Caco-2 (cell line): ENCODE measurements around the gene CDK9. TPM values are rescaled to one million over a fixed set of nuclear protein-coding genes. Genes with fewer than 3 reads are reported as not detected.

Experiments
- BruUV-seq: library from RNA; stranded (reverse); fragments of 400-500 nt; replicated peaks from 2 replicates; lab custom pipeline; 2021; lab: Mats Ljungman, UMichigan
- CTCF ChIA-PET: fragments of 300-600 bp; sonication (Branson Sonifier 250); formaldehyde crosslinking; loops from one replicate; lab custom pipeline; 2022; ENCODE audit warnings: antibody characterized with exemption; lab: Charles Lee
- POLR2A ChIA-PET: fragments of 300-600 bp; sonication (Branson Sonifier 250); formaldehyde crosslinking; loops from one replicate; lab custom pipeline; 2022; ENCODE audit warnings: antibody characterized with exemption; lab: Charles Lee
- DNase-seq, 2 experiments: peaks; one replicate each; pipeline versions ENCODE4 v3.0.0 to v3.0.0-alpha.2; 2020 to 2022
- H3K27me3 ChIP-seq: replicated peaks from 2 replicates; pipeline ENCODE4 v1.6.0; 2011; ENCODE audit warnings: low read length; ENCODE audit not compliant: control insufficient read depth, insufficient read depth
- H3K36me3 ChIP-seq: 2 replicates; pipeline ENCODE4 v1.5.1; 2011; ENCODE audit warnings: low read length; ENCODE audit not compliant: control insufficient read depth, insufficient read depth
- H3K4me1 ChIP-seq: fragments of 250-450 bp; sonication (Bioruptor Pico); 2 replicates; pipeline ENCODE4 v1.5.1; 2020; ENCODE audit warnings: mild to moderate bottlenecking
- H3K4me3 ChIP-seq: 2 replicates; pipeline ENCODE4 v1.5.1; 2011; ENCODE audit warnings: low read depth, mild to moderate bottlenecking, control low read depth, low read length
- H3K9me3 ChIP-seq: fragments of 250-450 bp; sonication (Bioruptor Pico); 2 replicates; pipeline ENCODE4 v1.5.1; 2020; ENCODE audit warnings: mild to moderate bottlenecking, moderate library complexity
- H3K27ac Mint-ChIP-seq: one replicate; pipeline ENCODE4 v1.8.0; 2022; ENCODE audit warnings: mixed read lengths; ENCODE audit not compliant: unreplicated experiment
- H3K27me3 Mint-ChIP-seq: one replicate; pipeline ENCODE4 v1.8.0; 2022; ENCODE audit warnings: mixed read lengths; ENCODE audit not compliant: insufficient read depth, unreplicated experiment
- H3K36me3 Mint-ChIP-seq: one replicate; pipeline ENCODE4 v1.8.0; 2022; ENCODE audit warnings: mild to moderate bottlenecking, mixed read lengths; ENCODE audit not compliant: insufficient read depth, unreplicated experiment
- H3K4me1 Mint-ChIP-seq: one replicate; pipeline ENCODE4 v1.8.0; 2022; ENCODE audit warnings: low read depth, mixed read lengths; ENCODE audit not compliant: unreplicated experiment
- H3K4me3 Mint-ChIP-seq: one replicate; pipeline ENCODE4 v1.8.0; 2022; ENCODE audit warnings: mild to moderate bottlenecking, moderate library complexity, mixed read lengths; ENCODE audit not compliant: unreplicated experiment
- H3K9me3 Mint-ChIP-seq: one replicate; pipeline ENCODE4 v1.8.0; 2022; ENCODE audit warnings: mixed read lengths; ENCODE audit not compliant: unreplicated experiment
- intact Hi-C: fragments of 100-400 bp; cut with micrococcal nuclease; formaldehyde crosslinking; loops from one replicate; pipeline ENCODE4 v1.10.0; 2022; ENCODE audit not compliant: unreplicated experiment
- total RNA-seq: library from RNA; stranded (reverse); gene quantifications from 2 replicates; pipeline ENCODE4 v1.2.3, GENCODE V29; 2022
- TF ChIP-seq, protein P1 (sequence below), 2 experiments: fragments of 200-600 bp in 1 of 2; IDR thresholded peaks; 1 replicate in 1 of 2; 2 replicates in 1 of 2; pipeline versions ENCODE4 v1.5.1 to v1.8.0; 2011 to 2022; ENCODE audit warnings: antibody characterized with exemption in 1 of 2, control low read depth in 1 of 2, inconsistent platforms in 1 of 2, low read depth in 1 of 2, low read length in 1 of 2, mild to moderate bottlenecking in 1 of 2, moderate library complexity in 1 of 2; ENCODE audit not compliant: insufficient read depth in 1 of 2, severe bottlenecking in 1 of 2, unreplicated experiment in 1 of 2

Gene CDK9
- total RNA-seq, 1 experiment from 2014 or later, result 48.2 TPM

- Mint-ChIP-seq H3K4me3 (no peak overlapping the region), H3K36me3 (peaks cover 78% of the 10 kb centered on the region), H3K9me3 (no peaks in the 10 kb centered on the region), H3K27me3 (no peaks in the 10 kb centered on the region), H3K27ac (no peak overlapping the region), H3K4me1 (no peaks in the 10 kb centered on the region)
- TF ChIP-seq, protein P1, sequence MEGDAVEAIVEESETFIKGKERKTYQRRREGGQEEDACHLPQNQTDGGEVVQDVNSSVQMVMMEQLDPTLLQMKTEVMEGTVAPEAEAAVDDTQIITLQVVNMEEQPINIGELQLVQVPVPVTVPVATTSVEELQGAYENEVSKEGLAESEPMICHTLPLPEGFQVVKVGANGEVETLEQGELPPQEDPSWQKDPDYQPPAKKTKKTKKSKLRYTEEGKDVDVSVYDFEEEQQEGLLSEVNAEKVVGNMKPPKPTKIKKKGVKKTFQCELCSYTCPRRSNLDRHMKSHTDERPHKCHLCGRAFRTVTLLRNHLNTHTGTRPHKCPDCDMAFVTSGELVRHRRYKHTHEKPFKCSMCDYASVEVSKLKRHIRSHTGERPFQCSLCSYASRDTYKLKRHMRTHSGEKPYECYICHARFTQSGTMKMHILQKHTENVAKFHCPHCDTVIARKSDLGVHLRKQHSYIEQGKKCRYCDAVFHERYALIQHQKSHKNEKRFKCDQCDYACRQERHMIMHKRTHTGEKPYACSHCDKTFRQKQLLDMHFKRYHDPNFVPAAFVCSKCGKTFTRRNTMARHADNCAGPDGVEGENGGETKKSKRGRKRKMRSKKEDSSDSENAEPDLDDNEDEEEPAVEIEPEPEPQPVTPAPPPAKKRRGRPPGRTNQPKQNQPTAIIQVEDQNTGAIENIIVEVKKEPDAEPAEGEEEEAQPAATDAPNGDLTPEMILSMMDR (IDR thresholded peaks at IDR 0.05; ENCODE audit: insufficient read depth in 1 of 2, low read depth in 1 of 2, low read length in 1 of 2, severe bottlenecking in 1 of 2, unreplicated experiment in 1 of 2), result no peak
- Histone ChIP-seq H3K4me1 (no peaks in the 10 kb centered on the region), H3K4me3 (no peak overlapping the region), H3K9me3 (no peaks in the 10 kb centered on the region), H3K36me3 (peaks cover 9% of the 10 kb centered on the region), H3K27me3 (no peaks in the 10 kb centered on the region)
- ChIA-PET POLR2A (no interaction called here), CTCF (no interaction called here)
- no peak for DNase-seq
- BruUV-seq, result no TSS peak
- intact Hi-C loops, result loop anchor here (5.0 to 10.0 kb wide), 2 partner anchors 129 to 284 kb away; partner anchors contain the start of gene ST6GALNAC4
These were observed 2.6 kb downstream of the CDK9 start for GRCh38 chr9:127788337-127789011.

GRCh38 chr9:127789179-127789578, 3.3 kb downstream of the CDK9 start:
- peaks cover 9% of the 10 kb centered on the region for H3K36me3 ChIP-seq
- BruUV-seq, result no TSS peak
- no peaks in the 10 kb centered on the region for H3K27me3 Mint-ChIP-seq
- H3K9me3 ChIP-seq, result no peaks in the 10 kb centered on the region
- no peaks in the 10 kb centered on the region for H3K4me1 Mint-ChIP-seq
- no peak overlapping the region for H3K4me3 Mint-ChIP-seq
- no peaks in the 10 kb centered on the region for H3K27me3 ChIP-seq
- no peak overlapping the region for H3K27ac Mint-ChIP-seq
- H3K36me3 Mint-ChIP-seq, result peaks cover 85% of the 10 kb centered on the region
- TF ChIP-seq, protein P1 (IDR thresholded peaks at IDR 0.05; ENCODE audit: insufficient read depth in 1 of 2, low read depth in 1 of 2, low read length in 1 of 2, severe bottlenecking in 1 of 2, unreplicated experiment in 1 of 2), result no peak
- ChIA-PET POLR2A (no interaction called here), CTCF (no interaction called here)
- DNase-seq, result no peak
- no peak overlapping the region for H3K4me3 ChIP-seq
- intact Hi-C loops, result loop anchor here (5.0 to 10.0 kb wide), 2 partner anchors 128 to 284 kb away; partner anchors contain the start of gene ST6GALNAC4
- no peaks in the 10 kb centered on the region for H3K4me1 ChIP-seq
- H3K9me3 Mint-ChIP-seq, result no peaks in the 10 kb centered on the region

- H3K4me1 Mint-ChIP-seq, result no peaks in the 10 kb centered on the region
- peaks cover 95% of the 10 kb centered on the region for H3K36me3 Mint-ChIP-seq
- no peaks in the 10 kb centered on the region for H3K9me3 Mint-ChIP-seq
- no peak overlapping the region for H3K4me3 Mint-ChIP-seq
- H3K9me3 ChIP-seq, result no peaks in the 10 kb centered on the region
- H3K36me3 ChIP-seq, result peaks cover 9% of the 10 kb centered on the region
- no peak overlapping the region for H3K4me3 ChIP-seq
- no peaks in the 10 kb centered on the region for H3K27me3 ChIP-seq
- intact Hi-C loops, result no loop called here
- ChIA-PET POLR2A (no interaction called here), CTCF (interaction anchor here (0.7 kb wide), 1 partner anchor 152 kb away, joined by 3 read pairs; no protein-coding TSS in a partner anchor)
- BruUV-seq, result no TSS peak
- TF ChIP-seq, protein P1 (IDR thresholded peaks at IDR 0.05; ENCODE audit: insufficient read depth in 1 of 2, low read depth in 1 of 2, low read length in 1 of 2, severe bottlenecking in 1 of 2, unreplicated experiment in 1 of 2), result no peak
- no peak for DNase-seq
- H3K27ac Mint-ChIP-seq, result no peak overlapping the region
- H3K27me3 Mint-ChIP-seq, result no peaks in the 10 kb centered on the region
- H3K4me1 ChIP-seq, result no peaks in the 10 kb centered on the region
These were observed 4.4 kb downstream of the CDK9 start for GRCh38 chr9:127790094-127790855.
